VCaP (cell line): ENCODE measurements around the gene SEMA5B.

Experiments used
- H3K27ac ChIP-seq: fragments of 450-650 bp; 2 replicates; pipeline ENCODE4 v1.5.1; 2017
- CTCF ChIP-seq: fragments of 450-650 bp; conservative IDR thresholded peaks from 2 replicates; pipeline ENCODE4 v1.5.1; 2017; ENCODE audit warnings: mild to moderate bottlenecking, moderate library complexity

The SEMA5B gene

GRCh38 chr3:122880173-122880572, 147.4 kb downstream of the SEMA5B start:
- TF ChIP-seq CTCF = no peak
- H3K27ac ChIP-seq = no peak overlapping the region

- TF ChIP-seq CTCF = no peak
- peak overlapping the region; percentile 42; the same call in 1 of the 2 replicates for H3K27ac ChIP-seq
Measured at GRCh38 chr3:122875547-122876127, 151.9 kb downstream of the SEMA5B start.

GRCh38 chr3:122873741-122874515, 153.6 kb downstream of the SEMA5B start:
- no peak for TF ChIP-seq CTCF
- peak overlapping the region; percentile 42 for H3K27ac ChIP-seq

- no peak for TF ChIP-seq CTCF
Measured at GRCh38 chr3:122868322-122868721, 159.2 kb downstream of the SEMA5B start.

GRCh38 chr3:122864498-122864897, 163.1 kb downstream of the SEMA5B start:
- TF ChIP-seq CTCF = no peak
- H3K27ac ChIP-seq = no peak overlapping the region

More at GRCh38 chr3:122868322-122868721, 159.2 kb downstream of the SEMA5B start:
- H3K27ac ChIP-seq = no peak overlapping the region

- no peak overlapping the region for H3K27ac ChIP-seq
- no peak for TF ChIP-seq CTCF
Measured at GRCh38 chr3:122862381-122862780, 165.2 kb downstream of the SEMA5B start.
